HG03342 (cell line): Measurements from ENCODE around the gene WEE2.
"Not testable (repeated sequence)": the region's sequence is repeated elsewhere in the genome, so short reads cannot be mapped to it uniquely, and the experiment has no call there.

ENCODE experiments used
- ATAC-seq: cut with Tn5 transposase; IDR thresholded peaks from one replicate; pipeline ENCODE4 v1.9.1; 2021; ENCODE audit warnings: mild to moderate bottlenecking, moderate library complexity; ENCODE audit not compliant: unreplicated experiment

Gene WEE2

GRCh38 chr7:141770083-141770583 is 62.0 kb downstream of the WEE2 start:
- ATAC-seq = not testable (repeated sequence)

GRCh38 chr7:141776374-141776773 is 68.2 kb downstream of the WEE2 start, which contains the start of gene TAS2R4:
Gene TAS2R4 (plus strand): TSS chr7:141776674. CDS start chr7:141778489, 1,815 bp downstream.
- ATAC-seq = no peak
